ENCODE results near the gene PEPD.

The PEPD gene

DNA sequence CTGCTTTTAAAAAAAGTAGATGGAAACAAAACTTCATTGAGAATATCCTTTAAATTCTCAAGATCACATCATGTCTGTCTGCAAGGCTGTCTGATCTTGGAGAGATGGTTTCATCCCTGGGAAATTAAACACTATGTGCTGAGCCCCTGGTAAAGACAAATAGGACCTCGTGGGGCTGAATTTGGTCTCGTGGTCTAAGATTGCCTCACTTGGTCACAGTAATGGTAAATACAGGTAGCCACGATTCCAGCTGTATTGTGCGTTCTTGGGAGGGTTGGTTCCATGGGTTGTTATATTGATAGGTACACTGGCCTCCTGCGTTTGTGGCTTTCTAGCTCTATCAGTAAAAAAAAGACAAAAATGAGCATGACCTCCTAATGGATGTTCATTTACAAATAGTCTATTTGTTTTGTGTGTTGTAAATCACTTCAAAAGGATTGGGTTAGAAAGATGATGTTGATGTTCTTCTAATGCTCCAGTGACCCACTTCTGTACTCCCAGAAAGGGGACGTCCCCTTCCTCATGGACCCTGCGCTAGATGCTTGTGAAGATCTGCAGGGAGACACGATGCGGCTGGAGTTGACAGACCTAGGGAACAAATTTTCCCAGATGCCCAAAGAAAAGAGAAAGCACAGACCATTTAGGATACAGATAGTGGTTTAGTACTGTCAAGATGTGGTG, 146.3 kb downstream of the PEPD start:
- TF ChIP-seq TAF1 (IDR thresholded peaks at IDR 0.05; ENCODE audit: borderline replicate concordance, insufficient read depth, low read length) (no peak), FOXP2 (optimal IDR thresholded peaks at IDR 0.05; ENCODE audit: borderline replicate concordance, extremely low read depth, extremely low read length, insufficient read depth) (no peak), SIN3A (IDR thresholded peaks at IDR 0.05; ENCODE audit: borderline replicate concordance, insufficient read depth, low read length) (no peak), POLR2AphosphoS5 (IDR thresholded peaks at IDR 0.05; ENCODE audit: low read depth, low read length) (no peak)
- TF ChIP-seq, protein P1, sequence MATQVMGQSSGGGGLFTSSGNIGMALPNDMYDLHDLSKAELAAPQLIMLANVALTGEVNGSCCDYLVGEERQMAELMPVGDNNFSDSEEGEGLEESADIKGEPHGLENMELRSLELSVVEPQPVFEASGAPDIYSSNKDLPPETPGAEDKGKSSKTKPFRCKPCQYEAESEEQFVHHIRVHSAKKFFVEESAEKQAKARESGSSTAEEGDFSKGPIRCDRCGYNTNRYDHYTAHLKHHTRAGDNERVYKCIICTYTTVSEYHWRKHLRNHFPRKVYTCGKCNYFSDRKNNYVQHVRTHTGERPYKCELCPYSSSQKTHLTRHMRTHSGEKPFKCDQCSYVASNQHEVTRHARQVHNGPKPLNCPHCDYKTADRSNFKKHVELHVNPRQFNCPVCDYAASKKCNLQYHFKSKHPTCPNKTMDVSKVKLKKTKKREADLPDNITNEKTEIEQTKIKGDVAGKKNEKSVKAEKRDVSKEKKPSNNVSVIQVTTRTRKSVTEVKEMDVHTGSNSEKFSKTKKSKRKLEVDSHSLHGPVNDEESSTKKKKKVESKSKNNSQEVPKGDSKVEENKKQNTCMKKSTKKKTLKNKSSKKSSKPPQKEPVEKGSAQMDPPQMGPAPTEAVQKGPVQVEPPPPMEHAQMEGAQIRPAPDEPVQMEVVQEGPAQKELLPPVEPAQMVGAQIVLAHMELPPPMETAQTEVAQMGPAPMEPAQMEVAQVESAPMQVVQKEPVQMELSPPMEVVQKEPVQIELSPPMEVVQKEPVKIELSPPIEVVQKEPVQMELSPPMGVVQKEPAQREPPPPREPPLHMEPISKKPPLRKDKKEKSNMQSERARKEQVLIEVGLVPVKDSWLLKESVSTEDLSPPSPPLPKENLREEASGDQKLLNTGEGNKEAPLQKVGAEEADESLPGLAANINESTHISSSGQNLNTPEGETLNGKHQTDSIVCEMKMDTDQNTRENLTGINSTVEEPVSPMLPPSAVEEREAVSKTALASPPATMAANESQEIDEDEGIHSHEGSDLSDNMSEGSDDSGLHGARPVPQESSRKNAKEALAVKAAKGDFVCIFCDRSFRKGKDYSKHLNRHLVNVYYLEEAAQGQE (IDR thresholded peaks at IDR 0.05; ENCODE audit: insufficient read depth in 1 of 2, low read depth in 2 of 2, low read length in 2 of 2): no peak

DNA sequence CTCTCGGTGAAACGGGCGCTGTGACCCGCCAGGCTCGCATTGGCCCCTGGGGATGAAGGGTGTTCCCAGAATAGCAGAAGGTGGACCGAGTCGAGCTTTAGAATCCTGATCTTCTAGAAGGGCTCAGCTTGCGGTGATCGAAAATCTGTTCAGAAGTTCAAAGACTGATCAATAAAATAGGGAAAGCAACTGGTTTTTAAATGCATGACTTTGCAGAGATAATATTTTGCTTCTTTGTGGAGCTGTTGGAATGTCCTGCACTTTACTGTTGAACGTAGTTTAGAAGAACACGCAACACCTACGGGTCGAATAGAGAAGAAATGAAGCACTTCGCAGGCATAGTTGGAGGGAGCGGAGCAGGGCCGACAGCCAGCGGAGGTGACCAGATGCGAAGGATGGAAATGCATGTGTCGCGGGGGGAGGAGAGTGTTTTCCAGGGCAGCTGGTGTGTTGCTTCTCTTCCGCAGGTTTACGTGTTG, 147.3 kb downstream of the PEPD start:
- TF ChIP-seq SIN3A (IDR thresholded peaks at IDR 0.05; ENCODE audit: borderline replicate concordance, insufficient read depth, low read length) (no peak), FOXP2 (optimal IDR thresholded peaks at IDR 0.05; ENCODE audit: borderline replicate concordance, extremely low read depth, extremely low read length, insufficient read depth) (no peak), POLR2AphosphoS5 (IDR thresholded peaks at IDR 0.05; ENCODE audit: low read depth, low read length) (no peak), TAF1 (IDR thresholded peaks at IDR 0.05; ENCODE audit: borderline replicate concordance, insufficient read depth, low read length) (no peak)
- TF ChIP-seq, protein P1 (IDR thresholded peaks at IDR 0.05; ENCODE audit: insufficient read depth in 1 of 2, low read depth in 2 of 2, low read length in 2 of 2): no peak

DNA sequence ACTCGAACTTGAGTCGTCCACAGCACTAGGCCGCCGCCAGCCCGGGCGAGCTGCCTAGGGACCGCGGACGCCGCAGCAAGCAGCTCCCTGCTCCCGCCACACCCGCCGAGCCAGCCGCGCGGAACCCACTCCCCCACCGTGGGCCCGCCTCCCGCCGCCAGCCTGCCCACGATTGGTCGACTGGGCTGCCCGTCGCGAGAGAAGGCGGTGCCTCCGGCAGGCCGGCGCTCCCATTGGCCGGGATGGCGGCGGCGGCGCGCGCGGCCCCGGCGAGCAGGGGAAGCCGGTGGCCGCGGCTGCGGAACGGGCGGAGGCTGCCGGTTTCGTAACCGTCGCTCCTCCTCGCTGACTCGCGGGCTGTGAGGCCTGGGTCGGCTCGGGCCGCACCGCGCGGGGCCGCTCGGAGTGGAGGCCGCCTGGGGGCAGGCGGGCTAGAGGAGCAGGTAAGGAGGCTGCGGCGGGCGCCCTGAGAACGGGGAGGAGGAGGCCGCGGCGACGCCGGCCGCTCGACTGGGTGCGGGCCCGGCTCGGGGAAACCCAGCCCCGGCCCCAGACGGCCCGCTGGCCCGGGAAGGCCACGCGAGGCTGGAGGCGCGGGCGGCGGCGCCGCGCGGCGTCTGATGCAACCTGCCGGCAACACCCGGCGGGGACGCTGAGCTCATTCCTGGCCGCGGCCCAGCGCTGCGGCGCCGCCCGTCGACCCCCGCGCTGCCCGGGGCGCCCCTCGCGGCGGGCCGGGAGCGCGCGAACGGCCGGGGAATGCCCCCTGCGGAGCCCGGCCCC, 147.9 kb downstream of the PEPD start, which contains the start of gene CEBPG:
Gene CEBPG, plus strand, starts transcription at position 257 of the 783 bp plus-strand sequence. CDS start 5,531 bp downstream, outside the sequence.
- TF ChIP-seq, protein P1 (IDR thresholded peaks at IDR 0.05; ENCODE audit: insufficient read depth in 1 of 2, low read depth in 2 of 2, low read length in 2 of 2): no peak
- TF ChIP-seq SIN3A (IDR thresholded peaks at IDR 0.05; ENCODE audit: borderline replicate concordance, insufficient read depth, low read length) (no peak), FOXP2 (optimal IDR thresholded peaks at IDR 0.05; ENCODE audit: borderline replicate concordance, extremely low read depth, extremely low read length, insufficient read depth) (peak; percentile 52), POLR2AphosphoS5 (IDR thresholded peaks at IDR 0.05; ENCODE audit: low read depth, low read length) (peak; percentile 57), TAF1 (IDR thresholded peaks at IDR 0.05; ENCODE audit: borderline replicate concordance, insufficient read depth, low read length) (peak; percentile 64; the same call in 1 of the 2 replicates)

DNA sequence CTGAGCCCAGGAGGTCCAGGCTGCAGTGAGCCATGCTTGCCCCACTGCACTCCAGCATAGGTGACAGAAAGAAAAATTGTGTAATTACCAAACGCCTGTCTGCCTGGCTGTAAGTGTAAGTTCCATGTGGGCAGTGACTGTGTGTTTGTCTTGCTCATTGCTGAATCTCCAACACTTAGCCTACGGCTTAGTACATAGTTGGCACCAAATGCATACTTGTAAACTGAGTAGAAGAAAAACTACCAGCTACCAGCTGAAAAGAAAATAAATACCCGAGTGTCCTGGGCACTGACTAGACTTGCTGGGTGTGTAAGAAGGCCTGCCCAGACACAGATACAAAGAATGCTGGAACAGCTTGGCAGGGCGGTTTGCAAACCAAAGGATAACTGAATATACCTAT, 150.8 kb downstream of the PEPD start:
- TF ChIP-seq FOXP2 (optimal IDR thresholded peaks at IDR 0.05; ENCODE audit: borderline replicate concordance, extremely low read depth, extremely low read length, insufficient read depth): no peak
- TF ChIP-seq TAF1 (IDR thresholded peaks at IDR 0.05; ENCODE audit: borderline replicate concordance, insufficient read depth, low read length): no peak
- TF ChIP-seq SIN3A (IDR thresholded peaks at IDR 0.05; ENCODE audit: borderline replicate concordance, insufficient read depth, low read length): no peak
- TF ChIP-seq, protein P1 (IDR thresholded peaks at IDR 0.05; ENCODE audit: insufficient read depth in 1 of 2, low read depth in 2 of 2, low read length in 2 of 2): no peak
- TF ChIP-seq POLR2AphosphoS5 (IDR thresholded peaks at IDR 0.05; ENCODE audit: low read depth, low read length): no peak

All from PFSK-1 (cell line).